GM21360 (cell line): ENCODE data around the gene MINDY4.

Experiments used
- ATAC-seq: cut with Tn5 transposase; IDR thresholded peaks from one replicate; pipeline ENCODE4 v1.9.1; 2021; ENCODE audit warnings: mild to moderate bottlenecking, moderate library complexity; ENCODE audit not compliant: unreplicated experiment

MINDY4 gene

DNA sequence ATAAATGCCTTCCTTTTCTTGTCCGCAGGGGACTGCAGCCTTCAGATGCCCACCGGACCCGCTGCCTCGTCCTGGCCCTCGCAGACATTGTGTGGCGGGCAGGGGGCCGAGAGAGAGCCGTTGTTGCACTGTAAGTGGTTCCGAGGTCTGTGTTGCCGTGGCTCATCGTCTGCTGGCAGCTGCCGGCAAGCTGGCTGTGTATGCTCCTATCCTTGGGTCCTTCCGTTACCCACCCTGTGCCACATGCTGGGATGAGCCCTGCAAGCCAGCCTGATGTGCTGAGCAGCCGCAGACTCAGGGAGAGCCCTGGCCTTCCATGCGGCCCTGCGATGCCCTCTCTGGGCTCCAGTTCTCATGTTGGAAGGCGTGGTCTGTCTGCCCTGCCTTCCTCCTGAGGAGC is 79.2 kb downstream of the MINDY4 start:
- ATAC-seq: no peak

DNA sequence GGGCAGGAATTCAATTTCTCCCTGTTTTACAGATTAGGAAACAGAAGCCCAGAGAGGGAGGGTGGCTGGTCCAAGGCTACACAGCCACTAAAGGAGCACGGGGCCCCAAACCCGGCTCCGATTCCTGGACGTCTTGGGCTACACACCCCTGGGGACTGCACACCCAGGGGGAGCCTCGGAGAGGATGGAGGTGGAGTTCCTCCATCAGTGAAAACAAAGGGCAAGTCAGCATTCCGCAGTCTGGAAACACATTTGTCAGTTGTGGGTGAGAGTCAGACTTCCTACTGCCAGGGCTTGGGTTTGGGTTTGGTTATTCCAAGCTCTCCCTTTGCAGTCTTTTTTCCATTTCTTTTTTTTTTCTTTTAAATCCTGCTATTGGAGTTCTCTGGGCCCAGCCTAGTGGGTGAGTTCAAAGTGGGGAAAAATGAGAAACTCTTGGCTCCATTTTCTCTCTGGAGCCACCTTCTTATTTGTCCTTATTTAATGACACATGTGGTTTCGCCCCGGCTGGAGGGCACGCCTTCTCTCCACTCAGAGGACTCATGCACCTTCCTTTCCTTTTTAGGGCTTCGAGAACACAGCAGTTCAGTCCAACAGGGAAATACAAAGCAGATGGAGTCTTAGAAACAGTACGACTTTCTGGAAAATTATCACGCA is 80.6 kb downstream of the MINDY4 start:
- ATAC-seq: no peak

DNA sequence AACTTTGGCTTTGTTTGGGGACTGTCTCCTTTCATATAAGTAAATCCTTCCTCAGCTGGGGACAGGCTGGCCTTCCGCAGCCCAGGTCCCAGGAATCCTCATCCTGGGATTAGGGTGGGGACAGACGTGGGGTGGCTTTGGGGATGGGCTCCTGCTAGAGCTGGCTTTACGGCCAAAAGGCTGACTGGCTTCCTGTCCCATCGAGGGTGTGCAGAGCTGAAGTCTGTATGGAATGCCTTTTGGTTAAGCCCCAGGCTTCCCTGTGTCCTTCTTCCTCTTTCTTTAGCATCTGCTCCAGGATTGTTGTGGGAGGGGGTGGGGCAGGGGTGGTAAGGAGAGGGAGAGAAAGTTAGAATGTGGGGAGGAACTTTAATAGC is 81.1 kb downstream of the MINDY4 start:
- ATAC-seq: no peak

DNA sequence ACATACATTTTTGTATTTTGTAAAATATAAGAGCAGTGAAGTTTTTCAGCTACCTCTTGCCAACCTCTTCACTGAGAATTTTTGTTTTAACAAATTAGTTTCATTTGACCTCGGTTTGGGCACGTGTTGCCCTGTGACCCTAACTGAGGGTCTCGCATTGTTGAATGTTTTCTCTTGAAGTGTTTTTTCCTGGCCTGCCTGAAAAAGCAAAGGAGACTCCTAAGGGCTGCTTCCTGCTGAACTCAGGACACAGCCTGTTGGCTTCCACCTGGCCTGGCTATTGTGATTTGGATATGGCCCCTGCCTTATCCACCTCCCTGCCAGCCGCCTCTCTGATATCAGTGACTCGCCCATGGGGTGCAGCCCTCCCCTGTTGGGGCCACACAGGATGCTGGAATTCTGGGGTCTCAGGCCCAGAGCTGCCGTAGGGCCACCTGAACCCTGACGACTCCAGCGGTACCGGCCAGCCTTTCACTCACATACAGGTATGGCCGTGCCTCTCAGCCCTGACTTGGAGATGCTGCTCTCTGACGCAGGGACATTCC is 81.6 kb downstream of the MINDY4 start:
- ATAC-seq: no peak

DNA sequence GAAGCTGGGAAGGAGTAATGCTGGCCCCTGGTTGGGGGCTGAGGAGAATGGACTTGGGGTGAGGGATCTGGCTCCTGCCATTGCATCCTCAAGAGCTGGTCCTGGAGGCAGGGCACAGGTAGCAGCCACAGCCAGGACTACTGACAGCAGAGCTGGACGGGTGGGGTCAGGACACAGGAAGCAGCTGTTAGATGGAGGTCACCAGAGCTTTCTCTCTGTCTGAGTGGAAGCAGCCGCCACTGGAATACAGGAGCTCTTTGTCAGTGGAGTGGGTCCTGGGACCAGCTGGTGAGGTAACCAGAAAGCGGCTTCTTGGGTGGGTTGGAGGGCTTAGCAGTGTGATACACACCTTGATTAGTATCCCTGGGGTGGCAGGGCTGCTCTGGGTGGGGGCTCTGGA is 82.4 kb downstream of the MINDY4 start:
- no peak for ATAC-seq

DNA sequence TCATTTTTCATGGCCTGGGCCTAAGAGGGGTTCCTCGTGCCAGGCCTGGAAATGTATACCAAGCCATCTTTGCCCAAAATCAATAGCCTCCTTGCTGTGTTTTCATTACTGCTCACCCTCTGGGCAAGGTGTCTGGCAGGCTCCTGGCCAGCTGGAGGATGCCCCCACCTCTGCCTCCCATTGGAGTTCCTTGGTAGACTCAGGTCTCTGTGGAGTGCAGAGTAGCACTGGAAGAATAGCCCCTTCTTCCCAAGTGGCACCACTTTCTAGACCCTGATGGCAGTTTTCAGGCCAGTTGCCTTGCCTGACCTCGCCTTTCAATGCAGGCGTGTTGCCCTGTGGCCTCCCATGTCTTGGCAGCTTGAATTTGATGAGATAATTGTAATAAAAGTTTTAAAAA is 84.7 kb downstream of the MINDY4 start:
- no peak for ATAC-seq

DNA sequence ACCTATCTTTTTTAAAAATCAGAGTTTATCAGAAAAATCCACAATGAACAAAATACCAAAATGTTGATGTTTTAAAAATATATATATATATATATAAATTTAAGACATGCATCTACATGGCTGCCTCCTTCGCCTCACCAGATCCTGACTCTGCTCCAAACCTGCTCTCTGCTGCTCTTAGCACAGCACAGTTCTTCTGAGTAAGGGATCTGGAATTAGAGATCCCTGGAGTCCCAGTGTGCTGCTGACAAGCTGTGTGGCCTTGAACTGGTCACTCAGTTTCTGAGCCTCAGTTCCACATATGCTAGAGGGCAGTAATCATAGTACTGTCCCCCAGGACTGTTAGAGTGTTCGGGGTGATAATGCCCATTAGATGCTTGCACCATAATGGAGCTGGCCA is 87.4 kb downstream of the MINDY4 start:
- ATAC-seq: no peak

DNA sequence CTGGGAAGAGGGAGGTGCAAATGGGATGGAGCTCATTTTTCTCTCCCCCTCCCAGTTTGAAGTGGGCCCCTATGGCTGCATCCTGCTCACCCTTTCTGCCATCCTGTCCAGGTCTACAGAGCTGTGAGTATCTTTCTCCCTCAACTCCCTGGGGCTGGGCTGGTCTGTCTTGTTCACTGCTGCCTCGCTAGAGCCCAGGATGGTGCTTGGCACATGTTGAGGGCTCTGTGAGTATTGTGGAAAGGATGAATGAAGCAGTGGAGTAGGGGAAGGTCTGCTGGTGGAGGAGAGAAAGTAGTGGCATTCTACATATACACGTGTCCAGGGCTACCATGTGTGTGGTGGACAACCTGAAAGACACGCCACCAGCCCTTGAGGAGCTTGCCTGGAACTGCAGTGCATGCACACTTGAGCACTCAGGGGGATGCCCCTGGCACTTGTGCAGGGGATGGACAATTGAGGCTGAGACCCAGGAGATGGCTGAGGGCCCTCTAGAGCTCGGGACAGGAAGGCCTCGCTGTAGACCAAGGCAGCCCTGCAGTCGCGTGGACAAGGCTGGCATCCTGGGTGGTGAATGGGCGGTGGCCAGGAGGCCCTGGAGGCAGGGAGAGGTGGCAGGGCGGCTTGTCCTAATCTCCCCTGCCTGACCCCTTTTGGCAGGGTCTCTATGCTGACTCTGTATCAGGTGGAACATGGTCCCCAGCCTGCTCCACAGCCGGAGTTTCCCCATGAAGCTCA is 88.2 kb downstream of the MINDY4 start:
- no peak for ATAC-seq

DNA sequence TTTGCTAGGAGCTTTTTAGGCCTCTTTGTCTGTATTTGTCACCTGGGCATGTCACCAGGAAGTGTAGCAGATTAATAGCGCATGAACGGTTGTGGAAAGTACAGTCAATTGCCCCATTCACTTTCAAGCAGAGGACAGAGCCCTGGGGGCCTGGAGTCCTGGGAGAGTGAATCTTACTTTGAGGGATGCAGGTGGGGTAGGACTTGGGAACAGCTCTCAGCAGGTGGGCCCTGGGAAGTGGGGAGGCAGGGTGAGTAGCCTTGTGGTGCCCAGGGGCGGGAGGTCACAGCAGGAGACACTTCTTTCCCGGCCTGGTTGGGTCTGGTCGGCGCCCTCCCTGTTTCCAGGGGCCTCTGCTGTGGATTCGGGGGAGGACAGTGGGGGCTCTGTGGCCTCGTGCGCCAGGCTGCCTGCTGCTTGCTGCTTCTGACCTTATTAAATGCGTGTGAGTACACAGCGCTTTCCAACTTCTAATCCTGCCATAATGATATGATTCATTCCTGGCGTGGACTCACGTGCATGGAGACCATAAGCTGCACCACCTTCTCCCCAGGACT is 88.8 kb downstream of the MINDY4 start:
- ATAC-seq: no peak

DNA sequence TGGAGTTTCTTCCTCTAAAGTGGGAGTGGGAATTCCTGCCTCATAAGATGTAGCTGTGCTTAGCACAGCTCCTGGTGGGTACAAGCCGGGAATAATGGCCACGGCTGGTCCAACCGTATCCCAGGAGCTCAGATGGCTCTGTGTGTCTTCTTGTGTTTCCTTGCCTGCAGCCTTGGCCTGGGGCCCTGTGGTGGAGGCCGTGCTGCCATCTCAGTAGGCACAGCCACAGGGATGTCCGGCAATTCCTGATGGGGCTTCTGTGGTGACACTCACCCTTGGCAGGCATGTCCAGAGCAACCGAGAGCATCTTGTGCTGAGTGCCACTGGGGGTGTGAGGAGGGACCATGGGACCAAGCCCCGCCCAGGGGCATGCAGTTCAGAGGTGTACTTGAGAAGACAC is 90.4 kb downstream of the MINDY4 start:
- no peak for ATAC-seq

DNA sequence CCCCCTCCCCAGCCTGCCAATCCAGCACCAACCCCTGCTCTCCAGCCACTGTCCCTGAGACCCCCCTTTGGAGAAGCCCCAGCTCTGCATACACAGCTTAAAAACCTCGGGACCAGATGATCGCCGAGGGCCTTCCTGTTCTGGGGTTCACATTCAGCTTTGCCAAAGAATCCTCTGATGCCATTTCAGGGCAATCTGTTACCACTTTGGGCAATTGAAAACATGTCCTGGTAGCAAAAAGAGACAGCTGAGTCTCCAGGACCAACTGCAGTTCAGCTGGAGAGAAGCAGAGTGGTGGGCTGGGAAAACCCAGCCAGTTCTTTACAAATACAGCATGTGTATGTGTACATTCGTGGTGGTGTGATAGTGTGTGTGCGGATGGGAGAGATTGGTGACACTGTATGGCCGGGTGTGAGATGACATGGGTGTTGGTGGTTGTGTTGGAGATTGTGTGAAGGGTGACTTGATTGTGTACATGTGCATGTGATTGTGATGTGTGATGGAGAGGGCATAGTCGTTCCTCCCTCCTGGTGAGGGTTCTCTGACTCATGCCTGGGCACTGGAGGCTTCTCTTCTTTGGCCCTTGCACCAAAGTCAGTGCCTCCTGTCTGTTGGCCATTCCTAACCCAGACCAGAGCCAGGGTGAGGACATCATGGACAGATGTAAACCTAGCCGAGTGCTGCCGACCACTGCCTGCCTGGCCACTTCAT is 91.9 kb downstream of the MINDY4 start:
- ATAC-seq: no peak

DNA sequence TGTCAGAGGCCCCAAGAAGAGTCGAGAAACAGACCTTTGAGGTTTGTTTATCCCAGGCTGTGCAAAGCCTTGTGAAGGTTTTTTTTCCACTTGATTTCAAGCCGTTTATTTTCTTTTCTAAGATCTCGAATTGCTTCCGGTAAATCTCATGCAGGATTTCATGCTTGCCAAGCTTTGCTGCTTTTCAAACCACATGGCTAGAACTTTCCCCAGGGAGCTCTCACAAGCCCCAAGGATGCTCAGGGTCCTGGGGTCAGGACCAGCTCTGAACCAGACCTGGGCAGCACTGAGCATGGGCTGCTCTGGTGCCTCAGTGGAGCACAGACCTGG is 92.5 kb downstream of the MINDY4 start:
- ATAC-seq: no peak

DNA sequence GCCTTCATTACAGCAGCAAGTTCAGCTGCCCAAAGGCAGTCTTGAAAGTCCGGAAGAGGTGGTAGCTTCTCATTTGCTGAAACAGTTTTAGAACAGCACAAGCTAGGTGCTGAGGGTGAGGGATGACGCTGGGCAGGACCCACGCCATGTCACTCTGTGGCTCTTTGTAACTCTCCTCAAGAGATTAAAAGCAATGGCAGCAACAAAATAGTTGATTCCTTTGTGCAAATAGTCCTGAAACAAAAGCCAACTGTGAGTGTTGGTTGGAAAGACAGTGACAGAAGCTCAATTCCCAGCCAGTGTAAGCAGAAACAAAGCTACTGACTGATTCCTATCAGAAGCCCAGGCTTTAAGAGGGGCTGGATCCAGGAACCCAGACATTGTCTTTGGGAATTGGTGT is 92.9 kb downstream of the MINDY4 start:
- no peak for ATAC-seq

DNA sequence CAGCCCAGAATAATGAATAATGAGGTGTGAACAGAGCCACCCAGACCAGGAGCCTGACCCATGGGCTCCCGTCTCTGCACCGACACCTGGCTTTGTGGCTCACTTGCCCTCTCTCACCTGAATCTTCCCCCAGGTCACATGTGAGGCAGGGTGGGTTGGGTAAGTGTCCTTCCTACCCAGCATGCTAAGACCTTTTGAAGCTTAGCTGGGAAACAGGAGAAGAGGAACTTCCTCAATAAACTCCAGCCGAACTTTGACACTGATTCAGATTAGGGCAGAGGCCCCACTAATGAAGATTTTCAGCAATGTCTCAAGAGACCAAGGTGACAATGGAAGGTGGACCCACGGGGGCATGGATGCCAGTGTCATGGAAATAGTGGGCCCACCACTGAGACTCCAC is 93.9 kb downstream of the MINDY4 start:
- ATAC-seq: no peak

DNA sequence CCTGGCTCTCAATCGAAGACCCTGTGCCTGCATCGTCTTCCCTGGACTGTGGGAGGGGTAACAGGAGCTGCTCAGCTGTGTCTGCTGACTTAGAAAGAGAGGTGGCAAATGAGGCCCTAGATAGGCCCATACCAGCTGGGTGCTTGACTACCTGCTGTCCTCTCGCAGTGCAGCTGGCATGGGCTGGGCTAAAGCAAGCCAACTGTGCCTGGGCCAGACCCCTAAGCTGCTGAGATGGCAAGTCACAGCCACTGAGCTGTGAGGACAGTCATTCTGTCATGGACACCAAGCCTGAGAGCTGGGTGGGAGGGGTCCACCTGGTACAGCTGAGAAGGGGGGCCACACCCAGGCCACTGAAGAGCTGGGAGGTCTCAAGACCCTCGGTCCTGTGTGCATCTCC is 94.6 kb downstream of the MINDY4 start:
- no peak for ATAC-seq

DNA sequence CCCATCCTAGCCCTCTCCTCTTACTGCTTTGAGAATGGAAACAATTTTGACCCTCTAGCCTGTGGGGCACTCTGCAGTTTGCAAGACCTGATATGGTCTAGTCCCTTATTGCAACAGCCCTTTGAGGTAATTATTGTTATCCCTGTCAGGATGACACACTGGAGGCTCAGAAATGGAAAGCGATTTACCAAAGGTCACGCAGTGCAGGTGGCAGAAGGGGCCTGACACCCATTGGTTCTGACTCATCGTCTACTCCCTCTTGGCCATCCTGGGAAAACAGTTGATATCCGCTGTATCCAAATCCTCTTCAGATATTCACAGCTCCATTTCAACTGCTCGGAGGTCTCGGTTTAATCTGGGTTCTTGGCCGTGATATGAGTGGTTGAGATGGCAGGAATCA is 95.7 kb downstream of the MINDY4 start:
- no peak for ATAC-seq

DNA sequence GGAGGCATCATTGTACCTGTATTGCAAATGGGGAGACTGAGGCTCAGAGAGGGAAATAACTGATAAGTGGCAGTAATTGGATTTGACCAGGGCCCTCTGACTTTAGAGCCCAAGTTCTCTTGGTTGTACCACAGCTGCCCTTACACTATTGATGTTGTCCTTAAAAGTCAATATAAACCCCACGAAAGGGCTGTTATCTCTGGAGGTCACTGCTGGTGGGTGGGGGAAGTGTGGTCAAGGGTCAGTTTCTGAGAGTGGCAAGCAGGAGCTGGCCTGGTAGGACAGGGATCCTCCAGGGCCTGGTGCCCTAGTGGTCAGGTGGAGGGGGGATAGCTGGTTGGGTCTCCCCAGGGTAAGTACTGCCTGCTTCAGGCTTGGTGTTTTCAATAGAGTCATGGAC is 96.3 kb downstream of the MINDY4 start:
- no peak for ATAC-seq

DNA sequence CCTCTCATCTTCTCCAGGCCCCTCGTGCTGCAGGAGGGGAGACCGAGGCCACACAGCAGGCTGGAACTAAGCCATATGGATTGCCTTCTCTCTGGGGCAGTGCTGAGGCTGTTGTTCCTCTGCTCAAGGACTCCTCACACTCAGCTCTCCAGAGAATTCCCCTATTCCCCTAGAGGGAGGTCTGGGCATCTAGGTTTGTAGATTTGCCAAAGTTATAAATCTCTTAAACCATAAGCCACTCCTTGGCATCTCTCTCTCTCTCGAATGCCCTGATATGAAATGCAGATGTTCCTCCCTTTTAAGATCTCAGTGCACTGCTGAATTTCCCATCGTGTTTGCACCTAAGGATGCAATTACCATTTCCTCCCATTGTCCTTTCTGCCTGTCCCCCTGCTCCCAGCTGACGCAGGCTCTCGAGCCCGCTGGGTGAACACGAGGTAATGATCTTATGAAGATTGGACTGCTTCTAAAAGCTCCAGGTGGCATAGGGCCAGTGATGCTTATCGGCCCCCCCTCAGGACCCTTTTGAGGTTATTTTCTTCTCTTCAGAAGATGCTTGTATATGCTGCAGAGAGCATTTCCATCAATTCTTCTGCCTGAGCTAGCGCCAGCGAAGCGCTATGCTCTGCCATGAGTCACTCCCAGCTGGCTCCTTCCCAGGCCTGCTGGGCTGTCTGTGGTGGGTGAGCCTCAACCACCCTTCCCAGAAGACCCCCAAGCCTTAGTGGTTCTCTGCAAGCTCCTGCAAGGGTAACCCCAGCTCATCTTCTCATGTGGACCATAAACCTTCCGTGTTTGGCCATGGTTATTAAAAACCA is 98.8 kb downstream of the MINDY4 start:
- ATAC-seq: no peak

DNA sequence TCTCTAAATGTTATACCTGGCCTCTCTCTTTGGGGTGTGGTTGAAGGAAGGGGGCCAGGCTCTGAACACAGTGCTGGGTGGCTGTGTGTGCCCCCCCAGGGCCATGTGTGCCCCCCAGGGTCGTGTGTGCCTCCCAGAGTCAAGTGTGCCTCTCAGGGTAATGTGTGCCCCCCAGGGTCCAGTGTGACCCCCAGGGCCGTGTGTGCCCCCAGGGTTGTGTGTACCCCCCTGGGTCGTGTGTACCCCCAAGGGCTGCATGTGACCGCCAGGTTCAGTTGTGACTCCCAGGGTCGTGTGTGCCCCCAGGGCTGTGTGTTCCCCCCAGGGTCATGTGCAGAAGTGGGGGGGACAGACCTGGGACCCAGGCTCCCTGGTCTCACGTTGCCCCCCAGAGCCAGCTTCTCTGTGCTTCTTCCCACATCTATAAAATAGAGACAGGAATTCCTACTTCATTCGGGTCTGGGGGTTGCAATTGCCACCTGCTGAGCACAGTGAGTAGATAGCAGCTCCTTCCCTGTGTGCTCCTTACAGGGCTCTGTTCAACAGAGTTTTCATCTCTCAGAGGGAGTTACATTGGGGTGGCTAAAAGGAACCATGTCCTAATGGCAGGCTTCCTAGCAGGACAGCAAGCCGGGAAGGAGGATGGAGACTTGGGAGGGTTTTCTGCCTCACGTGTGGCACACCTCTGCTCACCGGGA is 99.8 kb downstream of the MINDY4 start:
- ATAC-seq: no peak

DNA sequence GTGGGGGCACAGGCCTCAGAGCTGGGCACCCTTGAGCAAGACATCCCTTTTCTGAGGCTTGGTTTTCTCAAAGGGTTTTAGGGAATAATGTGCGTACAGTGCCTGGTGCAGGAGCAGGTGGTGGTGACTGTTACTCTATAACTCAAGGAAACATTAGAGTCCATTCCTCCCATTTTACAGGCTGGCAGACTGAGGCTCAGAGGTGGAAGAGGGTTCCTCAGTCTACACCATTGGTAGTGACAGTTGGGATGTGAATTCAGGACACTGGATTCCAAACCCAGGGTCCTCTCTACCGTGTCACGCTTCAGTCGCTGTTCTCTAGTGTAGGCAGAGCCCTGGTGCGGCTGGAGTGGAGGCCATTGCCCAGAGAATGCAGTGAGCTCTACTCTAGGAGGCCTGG is 100.4 kb downstream of the MINDY4 start:
- ATAC-seq: no peak
